ENCODE measurements around the gene BTG4.

Gene BTG4

GRCh38 chr11:111512296-111513239, at the start of gene BTG4:
TSS of gene BTG4 (minus strand) at chr11:111512386. CDS start at chr11:111498776, 13,610 bp downstream.
- no peak for DNase-seq

- DNase-seq: no peak
These were observed 49.7 kb upstream of the BTG4 start for GRCh38 chr11:111561791-111562325.

DNA sequence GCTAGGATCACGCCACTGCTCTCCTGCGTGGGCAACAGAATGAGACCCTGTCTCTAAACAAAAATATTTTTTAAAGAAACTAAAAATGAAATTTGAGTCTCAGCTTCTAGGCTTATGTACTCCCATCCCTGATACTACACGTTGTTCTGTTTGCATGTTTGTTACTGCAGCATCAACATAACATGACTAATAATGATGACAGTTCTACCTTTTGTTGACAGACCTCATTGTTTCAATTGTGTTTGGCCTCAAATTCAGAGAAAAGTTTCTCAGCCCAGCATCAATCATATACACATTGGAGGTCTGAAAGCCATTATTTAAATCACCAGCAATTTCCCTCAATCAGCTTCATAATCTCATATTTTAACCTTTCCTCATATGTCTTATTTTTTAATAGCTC, 49.1 kb upstream of the BTG4 start:
- DNase-seq: no peak

- no peak for DNase-seq
These were observed 48.6 kb upstream of the BTG4 start for GRCh38 chr11:111560800-111561199.

GRCh38 chr11:111559800-111560464, 47.7 kb upstream of the BTG4 start:
- no peak for DNase-seq

DNA sequence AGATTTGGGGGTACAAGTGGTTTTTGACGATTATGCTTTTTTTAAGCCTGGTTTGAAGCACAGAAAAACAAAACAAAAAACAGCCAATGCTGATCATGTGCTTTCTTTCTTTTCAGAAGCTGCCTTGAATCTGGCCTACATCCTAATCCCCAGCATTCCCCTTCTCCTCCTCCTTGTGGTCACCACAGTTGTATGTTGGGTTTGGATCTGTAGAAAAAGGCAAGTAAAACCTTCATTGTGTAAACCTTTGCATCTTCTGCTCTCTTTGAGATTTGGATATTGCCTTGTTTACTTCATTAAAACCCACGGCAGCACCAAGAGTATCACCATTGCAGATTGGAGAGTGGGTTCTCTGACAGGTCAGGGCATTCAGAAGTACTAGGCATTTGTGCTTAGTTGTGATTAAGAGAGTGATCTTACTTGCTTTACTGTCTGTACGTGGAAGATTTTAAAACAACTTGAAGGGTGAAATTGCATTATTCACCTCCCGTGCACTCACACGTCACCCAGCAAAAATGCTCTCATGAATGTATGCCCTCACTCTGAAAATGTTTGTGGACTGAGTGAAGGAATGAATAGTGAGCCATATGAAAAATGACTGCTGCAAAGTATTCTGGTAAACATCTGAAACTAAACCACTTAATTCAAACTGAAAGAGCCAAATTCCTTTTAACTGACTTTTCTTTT, 45.4 kb upstream of the BTG4 start:
- DNase-seq: no peak

GRCh38 chr11:111555255-111555654, 43.1 kb upstream of the BTG4 start:
- DNase-seq: no peak

DNA sequence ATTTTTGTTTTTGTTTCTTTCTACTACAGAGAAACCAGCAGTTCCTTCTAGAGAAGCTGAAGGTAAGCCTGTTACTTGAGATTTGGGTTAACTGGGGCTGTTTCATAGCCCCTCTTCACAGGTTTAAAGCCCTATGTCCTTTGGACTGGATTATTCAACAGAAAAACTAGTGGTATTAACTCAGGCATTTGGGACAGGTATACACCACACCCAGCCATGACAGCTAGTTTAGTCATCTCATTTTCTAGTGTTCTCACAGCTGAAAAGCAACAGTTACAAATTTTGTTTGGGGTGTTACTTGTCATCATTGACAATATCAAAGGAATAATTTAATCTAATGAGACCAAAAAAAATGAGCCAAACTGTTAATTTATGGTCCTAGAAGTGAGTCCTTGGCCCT, 42.3 kb upstream of the BTG4 start:
- DNase-seq: no peak

DNA sequence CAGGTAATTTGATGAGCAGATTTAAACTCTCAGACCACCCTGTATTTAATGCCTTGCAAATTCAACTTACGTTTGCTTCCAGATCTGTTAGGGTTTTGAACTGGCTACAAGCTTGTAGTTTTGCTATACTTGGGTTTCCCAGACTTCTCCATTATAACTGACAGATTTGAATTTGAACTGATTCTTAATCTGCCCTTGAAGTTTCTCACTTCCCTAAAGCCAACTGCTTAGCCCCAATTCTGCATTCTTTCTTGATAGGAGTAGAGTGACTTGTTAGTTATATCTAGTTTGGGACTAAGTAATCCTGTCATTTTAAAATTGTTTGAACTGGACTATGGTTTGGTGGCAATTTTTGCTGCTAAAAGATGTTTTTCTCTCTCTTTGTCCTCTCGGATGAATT, 38.1 kb upstream of the BTG4 start:
- no peak for DNase-seq

- DNase-seq: no peak
These were observed 37.6 kb upstream of the BTG4 start for GRCh38 chr11:111549869-111550203.

DNA sequence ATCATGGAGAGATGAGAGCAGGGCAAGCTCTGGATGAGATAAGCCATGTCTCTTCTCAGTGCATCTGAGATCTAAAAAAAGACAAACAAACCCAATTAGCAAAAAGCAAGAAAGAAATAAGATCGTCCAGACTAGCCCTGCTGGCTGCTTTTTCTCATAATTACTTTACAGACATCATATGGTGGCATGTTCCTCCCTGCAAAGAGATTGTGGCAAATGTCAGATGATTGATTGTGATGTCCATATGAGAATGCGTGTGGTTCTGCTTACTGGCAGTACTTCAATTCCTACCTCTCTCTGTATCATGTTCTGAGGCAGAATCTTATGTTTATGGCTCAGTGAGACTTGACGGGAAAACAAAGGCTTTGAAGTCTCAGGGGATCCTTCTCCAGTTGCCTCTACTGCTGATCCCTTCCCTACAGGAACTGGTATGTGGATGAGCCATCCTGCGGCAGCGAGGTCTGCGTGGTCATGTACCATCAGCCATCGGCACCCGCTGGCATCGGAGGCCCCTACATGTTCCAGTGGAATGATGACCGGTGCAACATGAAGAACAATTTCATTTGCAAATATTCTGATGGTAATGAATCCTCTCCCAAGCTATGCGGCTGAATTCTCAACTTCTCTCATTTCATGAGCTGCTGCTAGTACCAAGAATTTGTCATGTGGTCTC, 37.1 kb upstream of the BTG4 start:
- no peak for DNase-seq

- no peak for DNase-seq
These were observed 36.3 kb upstream of the BTG4 start for GRCh38 chr11:111548525-111548924.

- DNase-seq: no peak
These were observed 30.6 kb upstream of the BTG4 start for GRCh38 chr11:111542606-111543275.

DNA sequence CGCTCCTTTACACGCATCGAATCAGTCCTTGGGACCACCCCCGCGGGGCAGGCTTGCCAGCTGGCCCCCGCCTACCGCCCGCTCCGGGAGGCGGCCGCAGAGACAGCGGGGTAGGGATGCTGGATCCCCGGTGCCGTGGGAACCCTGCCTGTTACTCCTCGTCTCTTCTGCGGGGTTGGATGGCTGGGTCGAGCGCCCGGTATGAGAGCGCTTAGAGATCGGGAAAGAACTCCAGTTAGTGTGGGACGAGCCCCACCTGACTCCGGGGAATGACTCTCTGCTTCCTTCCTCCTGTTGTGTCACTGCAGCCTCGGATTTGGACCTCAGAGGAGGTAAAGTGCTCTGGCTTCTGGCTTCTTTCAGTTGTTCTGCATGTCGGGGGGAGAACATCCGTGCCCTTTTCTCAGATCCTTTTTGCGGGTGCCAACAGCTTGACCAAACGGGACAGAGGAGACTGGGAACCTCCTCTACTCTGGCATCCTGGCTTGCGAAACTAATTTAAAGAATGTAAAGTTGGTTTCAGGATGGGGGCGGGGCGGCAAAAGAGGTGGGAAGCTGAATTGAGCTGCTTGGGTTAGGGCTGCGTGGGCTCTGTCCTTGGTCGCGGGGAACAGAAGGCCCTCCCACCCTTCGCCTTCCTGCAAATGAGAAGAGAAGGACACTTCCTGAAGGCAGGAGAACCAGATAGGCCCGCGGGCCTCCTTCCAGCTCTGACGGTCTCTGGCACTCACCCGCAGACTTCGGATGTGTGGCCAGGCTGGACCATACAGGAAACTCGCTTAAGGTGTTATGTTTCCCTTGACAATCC, 29.3 kb upstream of the BTG4 start:
- DNase-seq: no peak

DNA sequence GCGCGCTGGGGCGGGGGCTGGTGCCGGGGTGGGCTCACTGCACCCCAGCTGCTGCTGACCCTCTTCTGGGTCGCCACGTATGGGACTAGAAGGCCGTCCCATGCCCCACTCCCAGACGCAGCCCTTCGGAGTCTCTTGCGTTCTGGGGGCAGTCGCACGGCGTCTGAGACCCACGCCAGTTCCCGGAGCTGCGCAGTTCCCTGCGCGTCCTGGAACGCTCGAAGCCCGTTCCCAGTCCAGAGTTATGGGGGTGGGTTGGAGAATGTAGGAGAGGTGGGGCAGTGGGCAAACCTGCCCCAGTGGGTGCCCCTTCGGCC, 28.7 kb upstream of the BTG4 start:
- DNase-seq: no peak

- no peak for DNase-seq
These were observed 28.1 kb upstream of the BTG4 start, which contains the start of gene LAYN for GRCh38 chr11:111540114-111540936. TSS of gene LAYN (plus strand) at chr11:111540720. CDS start at chr11:111540844, 124 bp downstream.

- DNase-seq: no peak
These were observed 27.4 kb upstream of the BTG4 start for GRCh38 chr11:111539426-111540113.

DNA sequence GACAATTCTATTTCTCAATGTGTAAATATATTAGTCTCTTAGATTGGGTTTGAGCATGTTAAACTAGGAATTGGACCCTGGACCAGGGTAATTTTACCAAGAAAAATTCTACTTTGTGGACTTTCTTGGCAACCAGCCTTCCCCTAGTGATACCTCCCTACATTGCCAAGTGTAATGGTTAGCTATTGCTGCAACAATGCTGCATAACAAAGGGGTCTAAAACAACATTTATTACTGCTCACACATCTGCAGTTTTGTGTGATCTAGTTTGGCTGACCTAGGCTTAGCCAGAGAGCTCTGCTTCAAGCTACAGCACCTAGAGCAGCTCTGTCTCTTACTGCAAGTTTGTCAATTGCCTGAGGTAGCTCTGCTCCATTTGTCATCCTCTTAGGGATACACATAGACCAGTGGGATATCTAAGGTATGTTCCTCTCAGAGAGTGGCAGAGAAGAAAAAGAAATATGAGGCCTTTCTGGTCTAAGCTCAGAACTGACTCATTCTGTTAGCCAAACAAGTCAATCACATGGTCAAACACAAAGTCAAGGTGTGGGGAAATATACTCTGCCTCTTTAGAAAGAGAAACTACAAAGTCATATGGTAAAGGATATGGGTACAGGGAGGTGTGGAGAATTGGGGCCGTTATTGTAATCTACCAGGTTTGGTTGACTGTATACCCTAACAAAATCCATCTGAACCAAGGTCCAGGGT, 26.4 kb upstream of the BTG4 start:
- DNase-seq: no peak

- DNase-seq: no peak
These were observed 25.2 kb upstream of the BTG4 start for GRCh38 chr11:111537336-111537860.

Measured in NCI-H774 (cell line).